Upper lobe of left lung (tissue), 4 donors: Measurements from ENCODE around the gene KRTAP5-11.

ENCODE experiments used
- CTCF ChIP-seq, 6 experiments: fragments of 450-650 bp in 4 of 6; fragments of 200-600 bp in 2 of 6; sonication (generic) in 2 of 6; IDR thresholded peaks; one replicate each; pipeline ENCODE4 v1.5.1; 2016 to 2019; ENCODE audit warnings: antibody characterized with exemption in 6 of 6
- EP300 ChIP-seq, 4 donors: sonication (generic); formaldehyde crosslinking; IDR thresholded peaks; one replicate each; pipeline ENCODE4 v1.5.1; 2017; ENCODE audit warnings: antibody characterized with exemption in 4 of 4, control low read depth in 2 of 4
- POLR2A ChIP-seq, 4 donors: fragments of 450-650 bp; IDR thresholded peaks; one replicate each; pipeline ENCODE4 v1.5.1; 2016 to 2017; ENCODE audit warnings: antibody characterized with exemption in 4 of 4, mild to moderate bottlenecking in 2 of 4
- POLR2AphosphoS5 ChIP-seq, 2 donors: sonication (generic); formaldehyde crosslinking; IDR thresholded peaks; one replicate each; pipeline ENCODE4 v1.5.1; 2017; ENCODE audit warnings: antibody characterized with exemption in 2 of 2

GRCh38 chr11:71562120-71562519, 20.6 kb downstream of the KRTAP5-11 start:
- no peak for TF ChIP-seq POLR2AphosphoS5 (IDR thresholded peaks at IDR 0.05)
- no peak for TF ChIP-seq CTCF (IDR thresholded peaks at IDR 0.05)
- TF ChIP-seq EP300 (IDR thresholded peaks at IDR 0.05), result no peak
- no peak for TF ChIP-seq POLR2A (IDR thresholded peaks at IDR 0.05)
